HG02840 (cell line): Measurements from ENCODE around the gene OSBPL3.
A peak's percentile ranks its signal among the peaks of the same experiment; 100 is the strongest.

Experiments
- ATAC-seq: cut with Tn5 transposase; IDR thresholded peaks from one replicate; pipeline ENCODE4 v1.9.1; 2021; ENCODE audit warnings: mild to moderate bottlenecking, moderate library complexity, moderate number of reproducible peaks; ENCODE audit not compliant: unreplicated experiment, low FRiP score

OSBPL3 gene

DNA sequence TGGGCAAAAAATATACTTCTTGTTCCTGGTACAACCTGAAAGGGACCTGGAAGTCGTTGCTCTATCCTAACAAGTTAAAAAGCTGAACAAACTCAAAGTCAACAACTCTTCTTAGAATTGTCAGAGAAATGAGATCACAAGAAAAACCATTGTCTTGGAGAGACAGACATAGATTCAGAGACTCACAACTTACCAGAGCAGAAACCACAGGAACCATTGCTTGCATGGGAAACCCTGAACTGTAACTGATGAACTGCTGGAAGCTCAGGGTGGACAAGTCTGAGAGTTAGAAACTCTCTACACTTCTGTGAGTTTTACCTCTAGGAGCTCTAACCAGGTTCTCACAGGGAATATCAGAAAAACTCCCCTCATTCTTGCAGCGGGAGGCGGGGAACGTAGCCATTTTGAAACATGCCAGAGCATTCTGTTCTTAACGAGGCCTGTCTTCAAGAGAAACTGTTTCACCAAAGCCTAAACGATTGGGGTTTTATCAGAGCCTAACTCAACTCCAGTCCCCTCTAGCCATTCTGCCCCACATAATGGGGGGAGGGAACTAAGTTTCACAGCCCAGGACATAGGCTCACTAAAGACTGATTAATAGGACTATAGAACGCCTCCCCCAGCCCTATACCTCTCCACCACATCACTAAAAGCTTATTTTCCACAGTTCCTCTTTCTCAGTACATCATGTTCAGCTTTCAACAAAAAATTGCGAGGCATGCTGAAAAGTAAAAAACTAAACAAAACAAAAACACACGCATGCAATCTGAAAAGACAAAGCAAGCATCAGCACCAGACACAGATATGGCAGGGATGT lies 210.8 kb downstream of the OSBPL3 start:
- ATAC-seq = no peak

DNA sequence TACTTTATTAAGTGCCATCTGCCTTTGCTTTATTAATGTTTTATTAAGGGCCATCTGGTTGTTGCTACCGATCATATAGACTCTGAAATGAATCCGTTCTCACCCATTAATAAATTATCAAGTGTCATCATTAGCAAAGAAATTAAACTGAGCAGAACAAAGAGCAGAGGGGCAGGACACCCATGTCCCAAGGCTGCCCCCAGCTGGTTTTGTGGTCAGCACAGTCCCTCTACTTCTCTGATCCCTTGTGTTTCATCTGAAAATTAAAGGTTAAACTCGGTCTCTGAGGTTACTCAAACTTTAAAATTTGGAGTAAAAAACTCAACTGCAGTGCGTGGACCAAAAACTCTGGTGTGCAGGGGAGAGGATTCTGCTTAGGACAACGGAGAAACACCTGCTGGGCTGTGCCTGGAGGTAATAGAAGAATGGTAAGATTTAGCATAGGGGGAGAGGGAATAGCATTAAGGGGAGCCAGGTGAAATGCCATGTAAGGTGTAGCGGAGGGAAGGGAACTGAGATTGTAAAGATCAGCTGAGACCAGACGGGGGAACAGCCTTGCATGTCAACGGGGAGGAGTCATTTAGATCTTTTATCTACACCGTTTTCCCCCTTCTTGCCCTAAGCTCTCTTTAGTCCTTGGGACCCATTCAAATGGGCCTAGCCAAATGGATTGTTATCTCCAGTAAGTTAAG lies 212.0 kb downstream of the OSBPL3 start:
- ATAC-seq = no peak

DNA sequence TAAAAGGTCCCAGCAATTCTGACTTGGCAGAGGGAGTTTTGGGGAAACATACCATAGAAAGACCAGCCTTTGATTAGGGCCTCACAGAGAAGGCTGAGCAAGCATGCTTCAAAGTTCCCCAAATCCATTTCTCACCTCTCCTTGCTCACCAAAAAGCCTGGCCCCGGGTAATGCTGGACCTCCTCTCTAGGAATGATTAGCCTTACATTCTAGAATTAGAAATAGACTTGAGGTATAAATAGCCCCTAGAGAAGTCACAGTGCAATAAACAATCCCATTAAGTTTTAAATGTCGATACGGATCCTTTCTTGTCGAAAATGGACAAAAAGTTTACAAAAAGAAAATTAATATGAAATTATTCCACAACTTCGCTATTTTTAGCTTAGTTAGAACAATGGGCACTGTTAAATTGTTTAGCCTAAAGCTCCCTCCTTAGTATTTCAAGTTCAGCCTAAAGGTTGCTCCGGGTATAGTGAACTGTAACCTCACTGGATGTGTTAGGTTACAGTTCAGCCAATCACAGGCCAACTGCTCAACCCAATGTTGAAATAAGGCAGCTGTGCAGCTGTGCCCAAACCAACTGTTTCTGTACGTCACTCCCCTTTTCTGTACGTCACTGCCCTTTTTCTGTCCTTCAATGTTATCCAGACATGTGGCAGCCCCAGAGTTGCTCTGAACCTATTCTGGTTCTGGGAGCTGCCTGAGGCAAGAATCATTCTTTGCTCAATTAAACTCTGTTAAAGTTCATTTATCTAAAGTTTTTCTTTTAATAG lies 214.8 kb downstream of the OSBPL3 start:
- ATAC-seq = no peak

DNA sequence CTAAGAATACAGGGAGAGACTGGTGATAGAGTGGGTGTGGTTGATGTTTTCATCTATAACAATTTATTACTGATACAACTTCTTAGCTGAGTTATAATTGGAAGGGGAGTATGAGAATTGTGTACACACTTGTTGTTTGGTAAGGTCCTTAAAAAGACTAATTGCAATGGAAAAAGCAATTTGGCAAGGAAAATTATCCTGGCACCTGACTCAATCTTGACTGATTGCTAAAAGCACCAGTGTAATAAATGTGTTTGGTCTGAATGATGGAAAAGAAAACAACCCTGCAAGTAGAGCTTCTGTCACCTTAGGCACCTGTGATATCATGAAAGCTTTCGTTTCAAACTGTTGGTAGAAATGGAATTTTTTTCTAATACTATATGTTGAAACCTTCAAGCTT lies 216.0 kb downstream of the OSBPL3 start:
- ATAC-seq = no peak

DNA sequence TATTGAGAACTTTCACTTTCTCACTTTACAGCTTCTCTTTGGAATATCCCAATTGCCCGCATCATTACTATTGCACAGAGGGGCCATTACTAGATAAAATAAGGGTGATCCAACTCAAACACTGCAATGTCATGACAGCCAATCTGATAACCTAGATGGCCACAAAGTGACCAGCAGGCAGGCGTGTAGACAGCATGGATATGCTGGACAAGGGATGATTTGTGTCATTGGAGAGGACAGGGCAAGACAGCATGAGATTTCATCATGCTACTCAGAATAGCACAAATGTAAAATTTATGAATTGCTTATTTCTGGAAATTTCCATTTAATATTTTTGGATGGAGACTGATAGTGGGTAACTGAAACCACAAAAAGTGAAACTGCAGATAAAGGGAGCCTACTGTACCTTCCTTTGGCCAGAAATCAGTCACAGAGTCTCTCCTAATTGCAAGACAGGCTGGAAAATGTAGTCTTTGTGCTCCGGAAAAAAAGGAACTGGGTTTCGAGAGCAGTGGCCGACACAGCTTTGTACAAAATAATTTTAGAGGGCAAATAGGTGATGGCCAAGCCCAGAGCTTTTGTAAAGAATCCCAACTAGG lies 216.6 kb downstream of the OSBPL3 start:
- ATAC-seq = no peak

DNA sequence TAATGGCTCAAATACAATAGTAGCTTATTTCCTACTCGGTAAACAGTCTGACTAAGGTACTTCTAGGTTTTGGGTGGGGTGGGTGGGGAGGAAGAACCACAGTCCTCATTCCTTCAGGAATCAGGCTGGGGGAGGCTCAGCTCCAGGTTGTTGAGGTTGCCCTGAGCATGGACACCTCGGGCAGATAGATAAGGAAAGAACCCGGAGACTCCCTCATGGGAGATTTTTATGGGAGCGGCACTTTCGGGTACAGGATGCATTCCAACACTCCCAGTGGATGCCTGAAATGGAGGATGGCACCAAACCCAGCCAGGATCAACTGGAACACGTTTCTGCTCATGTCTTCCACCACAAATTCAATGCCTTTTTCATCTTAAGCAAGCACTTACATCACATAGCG lies 217.2 kb downstream of the OSBPL3 start:
- ATAC-seq = no peak

DNA sequence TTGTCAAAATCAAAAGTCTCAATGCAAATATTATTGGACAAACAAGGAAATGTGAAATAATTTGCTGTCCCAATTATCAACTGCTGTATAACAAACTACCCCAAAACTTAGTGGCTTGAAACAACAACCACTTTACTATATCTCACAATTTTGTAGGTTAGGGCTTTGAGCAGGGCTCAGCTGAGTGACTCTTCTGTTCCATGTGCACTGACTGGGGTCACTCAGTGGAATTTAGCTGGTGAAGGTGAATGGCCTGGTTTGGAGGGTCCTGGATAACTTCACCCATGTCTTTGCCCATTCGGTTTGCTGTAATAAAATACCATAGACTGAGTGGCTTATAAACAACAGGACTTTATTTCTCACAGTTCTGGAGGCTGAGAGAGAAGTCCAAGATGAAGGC lies 219.0 kb downstream of the OSBPL3 start:
- ATAC-seq = no peak

DNA sequence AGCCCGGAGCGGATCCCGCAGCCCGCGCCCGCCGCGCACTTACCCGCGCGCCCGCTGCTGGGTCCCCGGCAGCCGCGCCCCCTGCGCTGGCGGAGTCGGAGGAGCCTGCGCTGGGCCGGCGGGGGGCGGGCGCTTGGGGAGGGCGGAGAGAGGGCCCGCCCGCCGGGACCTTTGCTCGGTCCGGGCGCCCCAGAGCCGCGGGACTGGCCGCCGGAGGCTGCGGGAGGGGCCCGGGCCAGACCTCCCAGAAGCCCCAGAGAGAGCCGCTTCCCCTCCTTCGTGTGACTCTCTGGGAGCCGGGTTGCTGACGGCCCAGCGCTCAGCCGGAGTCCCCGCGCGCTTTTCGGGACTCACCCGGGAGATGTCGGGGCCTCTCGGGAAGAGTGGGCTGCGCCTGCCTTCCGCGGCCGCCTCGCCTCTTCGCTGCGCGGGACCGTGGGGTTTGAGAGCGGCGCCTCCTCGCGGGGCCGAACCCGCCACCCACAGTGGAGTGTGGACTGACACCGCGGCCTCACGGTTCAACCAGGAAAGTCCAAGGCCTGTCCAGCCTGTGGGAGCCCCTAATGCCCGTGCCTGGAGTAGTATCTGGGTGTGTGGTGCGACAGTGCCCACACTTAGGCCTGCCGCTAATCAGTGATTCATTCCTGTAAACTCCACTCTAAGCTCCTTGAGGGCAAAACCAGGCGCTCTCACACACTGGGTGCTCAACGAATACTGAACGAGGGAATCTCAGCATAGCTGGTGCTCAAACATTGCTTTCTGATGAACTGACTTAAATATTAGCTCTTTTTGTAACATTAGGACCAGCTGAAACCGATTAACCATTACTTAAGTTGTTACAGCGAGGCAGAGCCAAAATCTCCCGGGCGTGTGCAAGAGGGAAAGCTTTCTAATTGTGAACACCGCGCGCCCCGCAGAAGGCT lies 222.4 kb downstream of the OSBPL3 start, which contains the start of gene GSDME:
Gene GSDME (minus strand): TSS at position 112 of the 923 bp plus-strand sequence. CDS start 7,690 bp downstream, outside the sequence.
- ATAC-seq = peak; percentile 49

DNA sequence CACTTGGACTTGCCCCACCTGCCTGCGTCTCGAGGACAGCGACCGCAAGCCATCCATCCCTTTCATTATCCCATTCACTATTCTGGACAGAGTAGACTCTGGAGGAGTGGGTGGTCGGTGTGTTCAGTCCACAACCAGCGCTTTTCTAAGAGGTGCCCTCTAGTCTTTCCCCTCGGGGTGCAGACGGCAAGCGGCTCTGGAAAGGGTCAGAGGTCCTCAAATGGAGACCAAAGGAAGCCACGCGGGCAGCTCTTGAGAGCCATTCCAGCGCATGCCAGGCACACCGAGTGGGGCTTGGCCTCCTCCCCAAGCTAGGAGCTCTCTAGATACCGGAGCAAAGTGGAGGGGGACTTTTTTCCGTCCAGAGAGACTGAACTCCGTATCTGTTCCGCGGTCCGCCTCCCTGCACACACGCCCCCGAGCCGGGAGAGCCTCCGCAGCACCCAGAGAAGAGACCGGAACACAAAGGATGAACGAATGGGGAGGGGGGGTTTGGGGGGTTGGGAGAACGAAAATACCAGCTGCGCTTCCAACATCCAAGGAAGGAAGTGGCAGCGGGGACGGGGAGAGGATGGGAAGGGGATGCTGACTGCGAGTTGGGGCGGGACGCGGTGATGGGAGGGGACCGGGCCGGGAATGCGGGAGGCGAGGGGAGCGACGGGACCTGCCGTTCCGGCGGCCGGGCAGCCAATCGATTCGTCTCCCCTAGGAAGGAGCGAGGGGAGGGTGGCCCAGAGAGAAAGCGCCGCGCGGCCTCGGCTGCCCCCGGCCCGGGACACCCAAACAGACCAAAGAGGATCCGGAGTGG lies 223.2 kb downstream of the OSBPL3 start:
- peak; percentile 30 for ATAC-seq

DNA sequence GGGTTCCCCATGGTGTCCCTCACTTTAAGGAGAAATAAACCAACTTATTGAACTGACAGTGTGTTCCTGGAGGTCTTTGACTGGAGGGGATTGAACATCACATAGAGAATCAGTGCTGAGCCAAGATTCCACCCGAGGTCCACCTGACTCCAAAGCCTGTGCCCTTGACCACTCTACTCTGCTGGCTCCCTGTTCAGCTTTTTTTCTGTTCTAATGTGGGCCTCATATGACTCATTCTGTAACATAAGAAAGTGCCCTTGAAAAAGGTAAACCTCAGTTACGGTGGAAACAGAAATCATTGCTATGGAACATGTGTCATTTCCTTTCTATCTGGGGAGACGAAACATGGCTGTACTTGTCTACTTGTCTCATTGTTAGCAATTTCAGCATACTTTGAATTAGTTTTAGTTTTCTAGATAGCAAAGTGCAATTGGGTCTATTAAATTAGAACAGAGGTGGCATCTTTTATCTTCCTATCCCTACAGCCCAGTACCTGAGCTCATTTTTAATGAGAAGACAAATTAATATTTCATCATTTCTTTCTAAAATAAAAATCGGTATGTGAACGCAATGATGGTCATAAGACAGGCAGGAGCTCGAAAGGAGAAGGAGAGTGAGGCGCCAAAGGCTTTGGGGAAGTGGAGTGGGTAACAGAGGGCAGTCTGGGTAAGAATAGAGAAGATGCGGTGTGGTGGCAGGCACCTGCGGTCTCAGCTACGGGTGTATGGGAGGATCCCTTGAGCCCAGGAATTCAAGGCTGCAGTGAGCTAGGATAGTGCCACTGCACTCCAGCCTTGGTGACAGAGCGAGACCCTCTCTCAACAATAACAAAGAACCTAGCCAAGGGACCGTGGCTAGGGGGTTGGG lies 224.2 kb downstream of the OSBPL3 start:
- peak; percentile 52 for ATAC-seq

DNA sequence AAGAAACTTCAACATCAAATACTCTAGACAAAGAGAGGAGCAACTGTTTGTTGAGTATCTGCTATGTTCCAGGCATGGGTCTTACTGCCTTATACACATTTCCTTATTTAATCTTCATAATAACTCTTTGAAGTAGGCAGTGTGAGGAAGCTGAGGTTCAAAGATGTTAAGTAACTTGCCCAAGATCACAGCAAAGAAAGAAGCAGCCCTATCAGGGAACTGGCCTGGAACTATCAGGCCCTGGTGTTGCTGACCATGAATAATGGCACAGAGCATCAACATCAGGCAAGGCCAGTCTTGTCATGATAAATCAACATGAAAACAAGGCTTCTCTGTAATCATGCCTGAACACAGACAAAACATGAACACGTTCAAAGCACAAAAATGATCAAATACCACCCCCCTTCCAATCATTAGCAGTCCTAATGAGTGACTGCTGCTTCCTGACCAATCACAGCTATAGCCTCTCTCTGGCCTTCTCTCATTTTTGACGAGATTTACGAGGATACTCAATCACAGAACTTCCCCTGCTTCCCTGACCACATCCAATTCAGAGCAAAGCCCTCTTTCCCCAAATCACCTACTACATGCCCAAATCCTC lies 225.0 kb downstream of the OSBPL3 start:
- no peak for ATAC-seq

DNA sequence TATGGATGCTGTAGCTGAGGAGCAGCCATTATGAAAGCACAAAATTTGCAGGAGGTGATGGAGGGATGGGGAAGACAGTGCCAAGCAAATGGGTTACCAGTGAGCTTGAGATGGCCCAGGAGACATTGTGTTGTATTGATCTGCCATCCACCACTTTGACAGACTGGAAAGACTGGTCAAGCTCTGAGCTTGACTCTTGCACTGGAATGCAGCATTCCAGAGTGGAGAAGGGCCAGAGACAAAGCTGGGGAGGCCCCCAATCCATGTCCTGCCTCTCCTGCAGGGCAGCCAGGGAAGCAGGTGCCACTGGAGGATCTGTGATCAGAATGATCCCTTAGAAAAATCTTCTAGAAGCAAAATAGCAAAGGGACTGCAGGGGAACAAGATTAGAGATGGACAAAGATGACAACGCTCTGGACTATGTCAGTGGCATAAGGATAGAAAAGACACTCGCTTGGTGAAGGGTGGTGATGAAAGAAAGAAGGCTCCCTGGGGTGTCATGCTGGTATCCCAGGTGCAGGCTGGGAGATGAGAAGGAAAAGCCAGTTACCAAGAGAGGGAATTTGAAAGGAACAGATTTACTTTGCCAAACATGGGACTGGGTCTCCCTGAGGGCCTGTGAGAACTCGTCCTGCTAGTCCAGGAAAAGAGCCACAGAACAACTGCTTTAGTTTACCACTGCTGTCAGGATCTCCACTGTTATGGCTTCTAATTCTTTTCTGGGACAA lies 227.7 kb downstream of the OSBPL3 start:
- no peak for ATAC-seq

DNA sequence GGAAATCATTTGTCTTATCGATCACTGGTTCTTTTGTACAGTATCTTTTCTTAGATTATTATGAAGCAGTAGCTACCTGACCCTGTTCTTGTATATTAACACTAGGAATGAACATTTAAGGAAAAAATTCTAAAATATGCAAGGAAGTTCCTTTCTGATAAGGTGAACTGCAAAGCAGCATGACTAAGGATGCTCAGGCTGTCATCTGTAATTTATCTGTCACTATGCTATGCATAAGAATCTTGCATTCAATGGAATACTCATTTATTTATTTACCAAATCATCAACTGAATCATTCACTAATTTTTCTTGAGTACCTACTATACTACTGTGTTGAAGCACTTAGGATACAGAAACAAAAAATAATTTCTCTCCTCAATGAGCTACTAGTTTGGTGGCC lies 228.5 kb downstream of the OSBPL3 start:
- no peak for ATAC-seq

DNA sequence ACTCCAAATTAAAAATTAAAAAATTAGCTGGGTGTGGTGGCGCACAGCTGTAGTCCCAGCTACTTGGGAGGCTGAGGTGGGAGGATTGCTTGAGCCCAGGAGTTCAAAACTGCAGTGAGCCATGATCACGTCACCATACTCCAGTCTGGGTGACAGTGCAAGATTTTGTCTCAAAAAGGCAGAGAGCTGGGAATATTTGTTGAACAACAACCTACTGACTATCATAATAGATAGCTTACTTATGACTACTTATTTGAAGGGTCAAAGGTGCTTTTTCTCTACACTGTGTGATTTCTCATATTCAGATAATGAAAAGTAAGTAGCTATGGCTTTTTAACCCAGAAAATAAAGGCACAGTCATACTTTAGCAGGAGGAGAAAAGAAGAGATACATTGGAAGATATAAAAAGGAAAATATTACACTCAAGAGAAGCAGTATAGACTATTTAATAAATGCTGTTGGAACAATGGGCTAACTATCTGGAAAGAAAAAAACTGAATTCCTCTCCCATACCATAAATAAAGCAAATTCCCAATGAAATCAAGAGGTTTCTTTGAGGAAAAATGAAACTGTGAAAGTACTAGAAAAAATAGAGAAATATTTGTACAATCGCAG lies 229.4 kb downstream of the OSBPL3 start:
- no peak for ATAC-seq

DNA sequence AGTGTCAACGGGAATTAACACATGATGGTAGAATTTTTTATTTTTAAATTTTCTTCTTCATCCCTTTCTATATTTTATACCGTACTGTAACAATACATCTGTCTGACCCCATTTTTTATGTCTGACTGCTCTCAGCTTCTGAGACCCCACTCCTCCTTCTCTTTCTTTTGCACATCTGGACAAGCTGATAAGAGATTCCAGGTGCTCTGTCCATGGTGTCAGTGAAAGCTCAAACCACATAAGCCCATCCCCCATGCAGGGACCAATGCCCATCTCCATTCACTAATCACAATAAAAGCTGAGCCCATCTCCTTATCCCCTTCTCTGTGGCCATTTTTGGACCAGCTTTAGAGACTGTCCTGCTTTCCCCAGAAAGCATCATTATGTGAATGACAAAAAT lies 231.5 kb downstream of the OSBPL3 start:
- no peak for ATAC-seq
